Astrocyte (in vitro differentiated cells and primary cell): ENCODE results near the gene C2CD5.

Source experiments
- CTCF ChIP-seq: IDR thresholded peaks from 2 replicates; pipeline ENCODE4 v1.5.1; 2011; ENCODE audit warnings: low read depth, mild to moderate bottlenecking, inconsistent platforms, low read length, moderate library complexity; ENCODE audit not compliant: insufficient read depth
- EZH2 ChIP-seq: IDR thresholded peaks from 2 replicates; pipeline ENCODE4 v1.6.1; 2012; ENCODE audit warnings: mild to moderate bottlenecking, low read length, inconsistent platforms; ENCODE audit not compliant: insufficient read depth

DNA sequence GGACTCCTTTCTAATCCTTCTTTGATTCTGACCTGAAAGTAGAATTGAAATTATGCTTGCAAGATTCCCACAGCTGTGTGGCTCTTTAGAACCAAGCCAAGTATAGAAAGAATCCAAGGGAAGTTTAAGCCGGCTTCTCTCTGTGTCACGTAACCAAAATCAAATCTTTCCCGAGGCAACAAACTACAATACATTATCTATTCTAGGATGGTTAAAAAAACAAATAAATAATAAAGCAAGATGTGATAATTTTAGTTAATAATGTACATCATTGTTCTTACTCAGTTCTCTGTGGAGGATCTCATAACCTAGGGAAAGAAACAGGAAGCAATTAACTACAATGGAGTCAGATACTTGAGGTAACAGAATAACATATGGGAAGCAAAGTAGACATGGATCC lies 131.8 kb downstream of the C2CD5 start:
- TF ChIP-seq CTCF (no peak), EZH2 (no peak)
